Esophagus mucosa (tissue), 1 donor: Measurements from ENCODE around the gene AOPEP. TPM values are rescaled to one million over a fixed set of nuclear protein-coding genes. Genes with fewer than 3 reads are reported as not detected.
"Not testable (repeated sequence)": the region's sequence is repeated elsewhere in the genome, so short reads cannot be mapped to it uniquely, and the experiment has no call there.

ENCODE experiments used
- ATAC-seq: fragments of 200-7000 bp; cut with Tn5 transposase; one replicate; pipeline ENCODE4 v1.9.1; 2020
- total RNA-seq: library from RNA; stranded (reverse); gene quantifications from one replicate; pipeline ENCODE4 v1.2.4, GENCODE V29; 2023
- donor health status: DM: yes; HTN: yes; CAD: no.

AOPEP gene
- total RNA-seq, 1 donor from 2014 or later: 113 TPM

- no peak for ATAC-seq
Measured at GRCh38 chr9:94936419-94936818, 209.9 kb downstream of the AOPEP start.

- peak; percentile 80 for ATAC-seq
Measured at GRCh38 chr9:94937214-94937903, 210.9 kb downstream of the AOPEP start.

- ATAC-seq: no peak
Measured at GRCh38 chr9:94938384-94938783, 211.9 kb downstream of the AOPEP start.

GRCh38 chr9:94940296-94940695 is 213.8 kb downstream of the AOPEP start:
- not testable (repeated sequence) for ATAC-seq

- ATAC-seq: no peak
Measured at GRCh38 chr9:94941211-94941875, 214.8 kb downstream of the AOPEP start.

GRCh38 chr9:94944626-94945025 is 218.1 kb downstream of the AOPEP start:
- no peak for ATAC-seq

- peak; percentile 90 for ATAC-seq
Measured at GRCh38 chr9:94945197-94946144, 219.0 kb downstream of the AOPEP start.

- no peak for ATAC-seq
Measured at GRCh38 chr9:94946256-94946655, 219.8 kb downstream of the AOPEP start.

- ATAC-seq: no peak
Measured at GRCh38 chr9:94948567-94949235, 222.2 kb downstream of the AOPEP start.

GRCh38 chr9:94949370-94949769 is 222.9 kb downstream of the AOPEP start:
- no peak for ATAC-seq

- ATAC-seq: no peak
Measured at GRCh38 chr9:94950040-94950578, 223.6 kb downstream of the AOPEP start.

- ATAC-seq: peak; percentile 73
Measured at GRCh38 chr9:94950579-94951323, 224.3 kb downstream of the AOPEP start.

GRCh38 chr9:94951324-94952135 is 225.0 kb downstream of the AOPEP start:
- ATAC-seq: no peak

- peak; percentile 47 for ATAC-seq
Measured at GRCh38 chr9:94952565-94953373, 226.3 kb downstream of the AOPEP start.

GRCh38 chr9:94956731-94957130 is 230.2 kb downstream of the AOPEP start:
- ATAC-seq: no peak

- ATAC-seq: no peak
Measured at GRCh38 chr9:94960964-94961363, 234.5 kb downstream of the AOPEP start.

GRCh38 chr9:94961870-94962269 is 235.4 kb downstream of the AOPEP start:
- ATAC-seq: no peak

- not testable (repeated sequence) for ATAC-seq
Measured at GRCh38 chr9:94965631-94966030, 239.1 kb downstream of the AOPEP start.

GRCh38 chr9:94966046-94966445 is 239.5 kb downstream of the AOPEP start:
- not testable (repeated sequence) for ATAC-seq

- no peak for ATAC-seq
Measured at GRCh38 chr9:94967482-94967881, 241.0 kb downstream of the AOPEP start.
